AG10803 (cell line): ENCODE data around the gene KMT5C.
A peak's percentile ranks its signal among the peaks of the same experiment; 100 is the strongest.

ENCODE experiments used
- DNase-seq: peaks from one replicate; pipeline ENCODE4 v3.0.0; 2010; ENCODE audit warnings: low read depth
- H3K4me3 ChIP-seq: 2 replicates; pipeline ENCODE4 v1.5.1; 2011; ENCODE audit warnings: mild to moderate bottlenecking, low read length, control low read depth
- TF ChIP-seq, protein P1 (sequence below): conservative IDR thresholded peaks from 2 replicates; pipeline ENCODE4 v1.5.1; 2011; ENCODE audit warnings: mild to moderate bottlenecking, low read length, control low read depth, inconsistent platforms

The KMT5C gene

GRCh38 chr19:55350620-55351315 lies 11.1 kb downstream of the KMT5C start:
- H3K4me3 ChIP-seq = no peak overlapping the region
- DNase-seq = no peak
- TF ChIP-seq, protein P1, sequence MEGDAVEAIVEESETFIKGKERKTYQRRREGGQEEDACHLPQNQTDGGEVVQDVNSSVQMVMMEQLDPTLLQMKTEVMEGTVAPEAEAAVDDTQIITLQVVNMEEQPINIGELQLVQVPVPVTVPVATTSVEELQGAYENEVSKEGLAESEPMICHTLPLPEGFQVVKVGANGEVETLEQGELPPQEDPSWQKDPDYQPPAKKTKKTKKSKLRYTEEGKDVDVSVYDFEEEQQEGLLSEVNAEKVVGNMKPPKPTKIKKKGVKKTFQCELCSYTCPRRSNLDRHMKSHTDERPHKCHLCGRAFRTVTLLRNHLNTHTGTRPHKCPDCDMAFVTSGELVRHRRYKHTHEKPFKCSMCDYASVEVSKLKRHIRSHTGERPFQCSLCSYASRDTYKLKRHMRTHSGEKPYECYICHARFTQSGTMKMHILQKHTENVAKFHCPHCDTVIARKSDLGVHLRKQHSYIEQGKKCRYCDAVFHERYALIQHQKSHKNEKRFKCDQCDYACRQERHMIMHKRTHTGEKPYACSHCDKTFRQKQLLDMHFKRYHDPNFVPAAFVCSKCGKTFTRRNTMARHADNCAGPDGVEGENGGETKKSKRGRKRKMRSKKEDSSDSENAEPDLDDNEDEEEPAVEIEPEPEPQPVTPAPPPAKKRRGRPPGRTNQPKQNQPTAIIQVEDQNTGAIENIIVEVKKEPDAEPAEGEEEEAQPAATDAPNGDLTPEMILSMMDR = no peak

DNA sequence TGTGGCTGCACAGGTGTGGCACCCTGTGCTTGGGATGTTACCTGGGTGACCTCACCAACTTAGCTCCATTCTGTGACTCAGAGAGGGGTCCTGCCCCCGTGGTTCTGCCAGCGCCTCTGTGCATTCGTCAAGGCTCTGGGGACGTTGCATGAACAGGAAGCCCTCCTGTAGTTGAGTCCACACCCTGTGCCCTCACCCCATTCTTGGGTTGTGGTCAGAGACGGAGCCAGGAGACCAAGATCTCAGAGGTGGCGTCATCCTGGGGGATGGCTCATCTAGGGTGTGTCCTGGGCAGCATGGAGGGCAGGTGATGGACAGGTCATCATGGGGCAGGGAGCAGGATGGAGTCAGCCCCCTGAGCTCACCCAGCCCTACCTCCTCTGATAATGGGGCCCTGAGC lies 12.4 kb downstream of the KMT5C start:
- no peak overlapping the region for H3K4me3 ChIP-seq
- no peak for DNase-seq
- TF ChIP-seq, protein P1 = no peak

GRCh38 chr19:55352549-55353145 lies 13.0 kb downstream of the KMT5C start:
- H3K4me3 ChIP-seq = no peak overlapping the region
- no peak for DNase-seq
- TF ChIP-seq, protein P1 = no peak

GRCh38 chr19:55353356-55353802 lies 13.7 kb downstream of the KMT5C start:
- TF ChIP-seq, protein P1 = no peak

GRCh38 chr19:55353803-55354697 lies 14.4 kb downstream of the KMT5C start:
- TF ChIP-seq, protein P1 = no peak
- DNase-seq = no peak
- H3K4me3 ChIP-seq = peak overlapping the region; percentile 55

More at GRCh38 chr19:55353356-55353802, 13.7 kb downstream of the KMT5C start:
- peak overlapping the region; percentile 55 for H3K4me3 ChIP-seq
- no peak for DNase-seq

GRCh38 chr19:55354698-55355212 lies 15.1 kb downstream of the KMT5C start, which contains the start of gene COX6B2:
TSS of gene COX6B2 (minus strand) at chr19:55354719. CDS start at chr19:55354521, 198 bp downstream.
- TF ChIP-seq, protein P1 = no peak
- no peak for DNase-seq
- H3K4me3 ChIP-seq = peak within 1 kb of the TSS; percentile 55
